NCI-H2107 (cell line): ENCODE results near the gene NFYC.
A peak's percentile ranks its signal among the peaks of the same experiment; 100 is the strongest.

Source experiments
- DNase-seq: peaks from one replicate; lab custom pipeline; 2025; lab: John Stamatoyannopoulos, UW

Gene NFYC

DNA sequence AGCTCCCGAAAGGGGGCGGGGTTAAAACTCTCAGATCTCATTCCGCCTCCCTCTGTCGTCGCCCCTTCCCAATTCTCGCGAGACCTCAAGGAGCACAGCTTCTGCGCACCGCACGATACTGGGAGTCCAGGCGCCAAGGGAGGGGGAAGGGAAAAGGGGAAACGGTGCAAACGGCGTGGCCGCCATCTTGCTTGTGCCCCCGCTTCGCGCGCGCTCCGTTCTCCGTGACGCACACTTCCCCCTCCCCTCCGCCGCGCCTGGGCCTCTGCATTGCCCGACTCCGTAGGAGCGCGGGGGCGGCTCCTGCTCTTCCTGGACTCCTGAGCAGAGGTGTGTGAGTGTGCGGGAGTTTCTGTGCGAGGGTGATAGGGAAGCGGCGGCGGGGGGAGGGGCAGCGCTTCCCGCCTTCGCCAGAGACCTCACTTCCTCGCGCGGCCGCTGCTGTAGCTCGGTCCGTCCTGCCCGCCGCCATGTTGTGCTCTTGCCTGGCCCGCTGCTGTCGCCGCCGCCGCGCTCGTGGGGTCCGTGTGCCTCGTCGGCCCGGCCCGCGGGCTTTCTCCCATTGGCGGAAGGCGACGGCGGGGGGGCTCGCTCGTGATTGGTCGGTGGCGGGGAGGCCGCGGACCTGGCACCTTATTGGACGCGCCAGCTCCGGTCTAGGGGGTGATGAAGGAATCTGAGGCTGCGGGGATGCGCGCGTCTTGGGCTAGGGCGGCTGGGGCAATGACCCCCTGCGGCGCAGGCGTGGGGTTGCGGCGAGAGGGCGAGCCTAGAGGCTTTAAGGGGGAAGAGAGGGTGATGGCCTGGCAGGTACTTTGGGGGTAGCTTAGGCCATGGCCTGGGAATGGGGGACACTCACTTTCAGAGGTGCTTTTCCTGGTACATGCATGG lies at the start of gene NFYC:
Gene NFYC, plus strand, starts transcription at position 167 of the 891 bp plus-strand sequence. CDS start 47,140 bp downstream, outside the sequence.
- DNase-seq: peak; percentile 99

DNA sequence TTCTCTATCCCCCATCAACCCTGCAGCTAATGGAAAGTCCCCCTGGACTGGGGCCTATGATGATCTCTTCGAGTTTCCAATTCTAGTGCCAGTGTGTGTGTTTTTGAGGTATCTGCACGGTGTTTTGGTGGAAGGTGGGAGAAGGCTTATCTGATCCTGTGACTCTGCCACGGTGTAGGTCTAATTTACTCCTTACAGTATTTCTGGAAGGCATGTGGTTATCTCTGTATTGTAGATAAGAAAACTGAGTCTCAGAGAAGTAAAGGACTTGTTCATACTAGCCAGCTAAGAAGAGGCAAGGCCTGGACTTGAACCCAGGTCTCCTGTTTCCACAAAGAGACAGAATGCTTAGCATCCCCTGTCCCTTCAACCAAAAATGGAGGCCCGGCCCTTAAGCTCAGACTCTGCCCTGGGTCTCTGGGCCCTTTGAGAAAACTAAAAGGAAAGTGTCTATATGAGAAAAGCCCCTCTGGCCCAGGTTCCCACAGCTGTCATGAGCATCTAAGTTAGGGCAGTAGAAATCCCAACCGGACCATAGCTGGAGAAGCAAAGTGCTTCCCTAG lies 46.3 kb upstream of the NFYC start:
- DNase-seq: no peak

DNA sequence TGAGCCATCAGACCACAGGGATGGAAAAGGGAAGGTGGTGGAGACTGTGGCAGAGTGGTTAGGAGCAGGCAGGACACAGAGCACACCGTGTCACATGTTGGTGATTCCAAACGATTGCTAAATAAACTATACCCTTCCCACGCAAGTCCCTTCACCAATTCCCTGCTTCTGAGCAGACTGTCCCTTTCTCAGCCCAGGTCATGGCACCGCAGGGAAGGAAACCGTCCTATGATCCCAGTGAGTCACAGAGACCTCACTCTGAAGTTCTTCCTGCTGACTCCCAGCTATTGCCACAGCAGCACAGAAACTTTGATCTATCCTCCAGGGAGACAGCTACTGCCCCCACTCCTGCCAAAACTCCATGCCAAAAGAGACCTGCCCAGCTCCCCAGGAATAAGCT lies 45.2 kb upstream of the NFYC start:
- DNase-seq: no peak

DNA sequence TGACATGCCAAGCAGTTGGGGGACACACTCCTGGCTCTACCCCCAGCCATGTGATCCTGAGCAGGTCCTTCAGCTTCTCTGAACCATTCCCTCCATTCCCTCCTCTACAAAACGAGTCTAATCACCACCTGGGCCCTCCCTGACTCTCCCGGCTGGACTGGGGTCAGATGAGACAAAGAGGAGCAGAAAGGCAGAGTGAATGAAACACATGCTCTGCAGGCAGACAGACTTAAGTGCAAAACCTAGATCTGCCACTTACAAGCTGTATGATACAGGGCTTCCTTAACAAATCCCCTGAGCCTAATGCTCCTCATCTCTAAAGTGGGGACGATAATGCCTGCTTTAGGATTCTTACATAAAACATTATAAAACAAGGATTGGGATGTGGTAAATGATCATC lies 43.3 kb upstream of the NFYC start:
- DNase-seq: no peak

DNA sequence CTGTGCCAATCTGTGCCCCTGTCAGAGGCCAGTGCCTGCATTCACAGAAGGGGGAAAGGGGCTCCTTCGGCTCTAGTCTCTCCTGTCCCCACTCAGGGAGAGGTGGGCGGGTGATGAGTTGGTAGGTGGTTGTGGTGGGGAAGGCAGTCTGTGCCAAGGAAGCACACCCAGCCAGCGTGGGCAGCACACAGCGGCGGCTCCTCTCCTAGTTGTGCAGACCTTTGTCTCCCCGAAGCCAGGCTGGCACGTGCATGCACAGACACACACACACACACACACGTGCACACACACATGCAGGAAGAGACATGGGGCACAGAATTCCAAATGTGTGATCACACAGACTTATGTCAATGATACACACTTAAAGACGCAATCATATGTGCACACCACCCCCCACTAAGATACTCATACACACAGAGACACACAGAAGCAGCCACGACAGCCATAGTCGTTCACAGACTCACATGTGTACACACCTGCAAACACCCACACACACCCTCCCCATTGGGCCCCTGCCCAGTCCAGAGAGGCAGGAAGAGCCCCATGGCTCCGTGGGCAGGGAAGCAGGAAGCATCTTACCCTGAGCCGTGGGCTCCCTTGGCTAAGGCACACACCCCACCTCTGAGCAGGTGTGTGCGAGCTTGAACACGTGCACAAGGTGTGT lies 42.4 kb upstream of the NFYC start:
- no peak for DNase-seq

DNA sequence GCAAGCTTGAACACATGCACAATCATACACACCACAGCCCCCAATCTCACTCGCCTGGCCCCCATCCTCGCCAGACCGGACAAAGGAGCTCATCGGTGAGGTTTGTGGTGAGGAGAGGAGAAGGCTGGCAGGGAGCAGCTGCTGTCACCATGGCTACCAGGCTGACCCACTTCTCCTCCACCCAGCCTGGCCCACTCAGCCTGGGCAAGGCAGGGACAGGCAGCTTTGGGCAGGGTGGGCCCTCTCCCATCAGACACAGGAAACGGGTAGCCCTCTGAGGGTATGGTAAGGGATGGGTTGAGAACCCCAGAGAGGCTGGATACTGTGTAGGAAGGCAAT lies 41.9 kb upstream of the NFYC start:
- DNase-seq: no peak

DNA sequence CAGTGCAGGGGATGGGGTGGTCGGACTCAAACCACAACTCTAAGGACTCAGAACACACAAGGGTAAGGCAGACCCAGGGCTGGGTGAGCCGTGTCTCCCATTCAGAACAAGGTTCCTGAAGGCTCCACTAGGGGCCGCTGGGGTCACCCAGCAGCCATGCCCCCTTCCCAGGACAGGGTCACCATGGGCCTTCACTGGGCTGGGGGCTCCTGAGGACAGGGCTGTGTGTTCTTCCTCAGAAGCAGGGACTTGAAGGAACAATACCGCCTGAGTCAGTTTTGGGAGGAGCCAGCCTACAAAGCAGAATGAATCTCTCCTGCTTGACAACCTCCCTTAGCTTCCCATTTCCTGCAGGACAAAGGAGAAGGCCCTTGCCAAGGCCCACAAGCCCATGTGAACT lies 41.4 kb upstream of the NFYC start:
- no peak for DNase-seq

DNA sequence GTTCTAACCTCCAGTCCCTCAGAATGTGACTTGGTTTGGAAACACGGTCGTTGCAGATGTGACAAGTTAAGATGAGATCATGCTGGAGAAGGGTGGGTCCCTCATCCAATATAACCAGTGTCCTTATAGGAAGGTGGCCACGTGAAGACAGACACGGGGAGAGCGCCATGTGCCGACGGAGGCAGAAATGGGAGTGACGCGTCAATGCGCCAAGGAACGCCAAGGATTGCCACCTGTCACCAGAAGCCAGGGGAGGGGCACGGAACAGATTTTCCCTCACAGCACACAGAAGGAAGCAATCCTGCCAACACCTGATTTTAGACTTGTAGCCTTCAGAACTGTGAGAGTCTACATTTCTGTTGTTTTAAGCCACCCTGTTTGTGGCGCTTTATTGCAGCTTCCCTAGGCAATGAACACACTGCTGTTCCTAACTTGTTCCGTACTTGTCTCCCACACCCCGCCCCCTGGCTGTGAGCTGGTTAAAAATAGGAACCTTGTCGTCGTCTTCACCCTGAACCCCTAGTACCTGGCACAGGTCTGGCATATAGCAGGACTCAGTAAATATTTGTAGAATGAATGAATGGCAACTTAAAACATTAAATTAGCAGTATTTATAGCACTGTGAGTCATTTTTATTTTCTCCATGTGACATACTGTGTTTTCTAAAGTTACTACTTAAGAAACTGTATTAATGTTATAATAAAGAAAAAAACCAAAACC lies 40.2 kb upstream of the NFYC start:
- DNase-seq: no peak

DNA sequence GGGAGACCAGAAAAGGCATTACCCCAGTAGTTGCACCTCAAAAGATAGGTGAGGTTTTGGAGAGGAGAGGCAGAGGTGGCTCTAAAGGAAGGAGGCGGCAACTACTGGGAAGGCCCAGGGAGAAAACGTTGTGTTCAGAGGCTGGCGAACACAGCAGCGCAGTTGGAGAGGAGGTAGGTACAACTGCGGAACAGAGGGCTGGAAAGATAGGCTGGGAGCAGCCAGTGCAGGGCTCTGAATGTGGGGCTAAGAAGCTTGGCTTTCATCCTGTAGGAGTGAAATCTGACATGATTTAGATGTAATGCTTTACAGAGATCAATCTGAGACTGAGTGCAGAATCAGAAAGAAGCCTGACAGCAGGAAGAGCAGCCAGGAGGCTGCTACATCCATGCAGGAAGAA lies 39.0 kb upstream of the NFYC start:
- DNase-seq: no peak

DNA sequence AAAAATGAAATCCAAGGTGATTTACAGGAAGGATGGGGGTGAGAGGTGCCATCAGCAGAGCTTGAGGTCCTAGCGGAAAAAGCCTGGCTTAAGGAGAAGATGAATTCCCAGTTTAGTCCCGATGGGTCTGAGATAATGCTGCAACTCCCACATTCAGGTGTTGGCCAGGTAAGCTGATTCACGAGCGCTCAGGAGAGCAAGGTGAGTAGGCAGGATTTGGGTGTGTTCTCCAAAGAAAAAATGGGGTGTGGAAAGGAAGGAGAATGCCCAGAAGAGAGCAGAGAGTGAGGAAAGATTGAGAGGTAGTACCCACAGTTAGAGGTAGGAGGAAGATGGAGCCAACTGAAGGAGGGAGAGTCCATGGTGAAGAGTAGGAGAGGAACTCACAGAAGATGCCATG lies 38.5 kb upstream of the NFYC start:
- no peak for DNase-seq

DNA sequence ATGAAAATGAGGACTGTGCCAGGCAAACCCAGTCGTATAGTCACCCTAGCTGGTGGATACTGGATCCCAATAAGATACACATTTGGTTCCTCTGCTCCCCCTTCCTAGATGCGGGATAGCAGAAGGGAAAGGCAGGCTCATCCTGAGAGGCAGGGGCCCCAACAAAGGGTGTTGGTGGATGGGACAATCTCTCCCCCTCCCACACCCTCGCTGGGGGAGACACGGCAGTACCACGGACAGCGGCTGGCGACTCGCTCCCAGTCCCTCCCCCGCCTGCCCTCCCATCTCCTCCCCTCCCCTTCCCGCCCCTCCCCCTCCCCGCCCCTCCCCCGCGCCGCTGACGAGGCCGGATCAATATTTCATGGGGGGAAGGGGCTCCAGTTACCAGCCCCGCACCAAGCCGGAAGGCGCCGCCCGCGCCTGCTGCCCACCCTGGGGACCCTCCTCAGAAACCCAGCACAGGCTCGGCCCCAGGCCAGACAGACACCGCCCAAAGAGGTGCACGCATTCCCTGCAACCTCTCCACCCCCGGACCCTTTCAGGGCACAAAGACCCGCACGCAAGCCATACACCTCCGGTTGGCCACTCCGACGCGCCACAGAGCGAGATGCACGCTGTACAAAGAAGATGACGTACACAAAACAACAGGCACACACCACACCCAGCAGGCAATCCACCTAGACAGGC lies 37.5 kb upstream of the NFYC start:
- no peak for DNase-seq

DNA sequence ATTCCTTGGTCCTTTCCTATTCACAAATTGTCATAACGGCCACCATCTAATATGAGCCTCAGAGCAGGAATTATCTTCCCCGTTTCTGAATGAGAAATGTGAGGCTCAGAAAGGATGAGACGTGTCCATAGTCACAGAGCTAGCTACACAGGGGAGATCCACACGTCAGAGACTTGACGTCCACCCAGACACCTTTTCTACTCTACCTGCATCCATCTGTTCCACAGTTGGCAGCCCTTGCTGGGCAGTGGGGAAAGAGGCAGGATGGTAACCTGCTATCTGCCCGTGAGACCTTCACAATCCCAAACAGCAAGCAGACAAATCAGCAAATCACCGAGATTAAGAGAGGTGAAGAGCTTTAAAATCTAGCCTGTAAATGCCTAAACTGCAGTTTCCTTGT lies 34.5 kb upstream of the NFYC start:
- DNase-seq: no peak

DNA sequence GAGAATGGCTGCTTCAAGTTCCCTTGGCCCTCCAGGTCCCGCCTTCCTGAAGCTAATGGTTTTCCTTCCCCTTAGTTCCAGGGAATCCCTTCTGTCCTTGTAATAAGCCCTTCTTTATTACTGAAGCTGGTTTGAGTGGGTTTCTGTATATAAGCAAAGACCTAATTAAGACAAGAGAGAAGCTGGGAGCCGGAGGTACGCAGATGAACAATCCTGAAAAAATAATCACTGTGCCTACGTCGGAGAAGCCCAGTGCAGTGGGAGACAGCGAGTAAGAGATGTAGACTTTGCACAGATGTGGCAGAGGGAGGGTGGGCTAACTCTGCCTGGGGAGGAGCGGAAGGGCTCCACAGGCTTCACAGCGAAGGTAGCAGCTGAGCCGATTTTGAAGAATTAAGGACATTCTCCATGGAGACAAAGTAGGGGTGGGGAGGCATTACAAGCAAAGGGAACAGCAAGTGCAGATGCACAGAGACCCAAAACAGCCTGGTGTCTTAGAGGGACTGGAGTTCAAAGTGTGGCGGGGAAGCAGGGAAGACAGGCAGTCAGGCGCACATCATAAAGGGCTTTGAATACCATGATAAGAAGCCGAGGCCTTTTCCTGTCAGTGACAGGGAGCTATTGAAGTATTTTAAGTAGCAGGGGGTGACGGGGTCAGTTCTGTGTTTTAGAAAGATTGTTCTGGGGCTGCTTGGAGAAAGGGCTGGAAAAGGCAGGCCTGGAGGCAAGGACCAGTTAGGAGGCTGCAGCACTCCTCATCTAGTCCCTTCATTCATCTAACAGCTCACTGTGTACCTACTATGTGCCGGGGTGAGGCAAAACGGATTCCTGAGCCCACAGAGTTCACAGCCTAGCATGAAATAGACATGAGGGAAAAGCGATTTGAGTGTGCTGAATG lies 32.5 kb upstream of the NFYC start:
- no peak for DNase-seq

DNA sequence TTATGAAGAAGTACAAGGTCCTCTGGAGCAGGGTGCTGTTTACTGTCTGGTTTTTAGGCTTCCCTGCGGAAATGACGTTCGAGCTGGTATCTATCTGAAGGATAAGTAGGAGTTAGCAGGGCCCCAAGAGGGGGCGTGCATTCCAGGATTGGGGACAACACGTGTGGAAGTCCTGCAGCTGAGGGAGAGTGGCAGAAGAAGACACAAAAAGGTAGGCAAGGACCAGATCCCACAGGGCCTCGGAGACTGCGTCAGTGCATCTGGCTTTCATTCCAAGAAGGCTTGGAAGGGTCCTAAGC lies 31.9 kb upstream of the NFYC start:
- no peak for DNase-seq

DNA sequence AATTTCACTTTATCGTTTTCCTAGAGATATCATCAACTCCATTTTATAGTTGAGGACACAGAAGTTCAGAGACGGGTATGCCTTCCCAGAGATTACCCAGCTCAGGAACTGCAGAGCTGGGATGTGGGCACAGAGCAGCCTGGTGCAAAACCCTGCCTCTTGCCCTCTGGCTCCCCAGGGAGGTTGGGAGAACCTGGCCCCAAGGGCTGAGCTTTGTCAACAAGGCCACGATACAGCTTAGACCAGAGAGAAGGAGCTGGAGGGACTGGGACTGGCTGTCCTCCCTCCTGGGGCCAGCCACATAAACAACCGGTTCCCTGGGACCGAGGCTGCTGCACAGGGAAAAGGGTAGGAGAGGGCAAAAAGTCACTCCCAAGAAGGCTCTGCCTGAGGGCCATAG lies 29.8 kb upstream of the NFYC start:
- no peak for DNase-seq

DNA sequence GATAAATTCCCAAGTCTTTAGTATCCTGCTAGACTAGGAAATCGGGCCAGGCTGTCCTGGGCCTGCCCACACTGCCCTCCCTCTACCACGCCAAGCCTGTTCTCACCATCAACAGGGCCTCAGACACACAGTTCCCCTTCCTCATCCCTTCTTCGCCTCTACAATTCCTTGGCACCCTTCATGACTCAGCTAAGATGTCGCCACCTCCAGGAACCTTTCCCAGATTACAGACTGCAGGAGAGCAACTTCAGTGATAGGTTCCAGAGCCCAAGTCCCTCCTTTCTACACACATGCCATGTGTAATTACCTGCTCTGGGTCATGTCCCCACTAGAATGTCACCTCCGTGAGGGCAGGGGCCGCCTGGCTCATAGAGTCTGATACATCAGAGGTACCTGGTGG lies 29.4 kb upstream of the NFYC start:
- DNase-seq: no peak

DNA sequence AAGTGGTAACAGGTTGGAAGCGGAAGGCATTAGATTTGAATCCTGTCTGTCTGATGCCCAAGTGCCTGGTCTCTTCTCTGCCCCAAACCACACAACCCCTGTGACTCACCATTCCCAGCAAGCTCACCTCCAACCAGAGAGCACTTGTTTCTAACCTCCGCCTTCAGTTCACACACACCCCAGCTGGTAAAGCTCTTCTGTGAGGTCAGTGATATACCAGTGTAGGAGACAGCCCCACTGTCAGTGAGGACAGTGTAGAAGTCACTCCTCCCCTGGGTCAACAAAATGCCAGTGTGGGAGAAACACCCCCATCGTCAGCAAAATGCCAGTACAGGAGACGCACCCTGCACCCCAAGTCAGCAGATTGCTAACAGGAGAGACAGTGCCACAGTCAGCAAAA lies 28.6 kb upstream of the NFYC start:
- DNase-seq: peak; percentile 64

DNA sequence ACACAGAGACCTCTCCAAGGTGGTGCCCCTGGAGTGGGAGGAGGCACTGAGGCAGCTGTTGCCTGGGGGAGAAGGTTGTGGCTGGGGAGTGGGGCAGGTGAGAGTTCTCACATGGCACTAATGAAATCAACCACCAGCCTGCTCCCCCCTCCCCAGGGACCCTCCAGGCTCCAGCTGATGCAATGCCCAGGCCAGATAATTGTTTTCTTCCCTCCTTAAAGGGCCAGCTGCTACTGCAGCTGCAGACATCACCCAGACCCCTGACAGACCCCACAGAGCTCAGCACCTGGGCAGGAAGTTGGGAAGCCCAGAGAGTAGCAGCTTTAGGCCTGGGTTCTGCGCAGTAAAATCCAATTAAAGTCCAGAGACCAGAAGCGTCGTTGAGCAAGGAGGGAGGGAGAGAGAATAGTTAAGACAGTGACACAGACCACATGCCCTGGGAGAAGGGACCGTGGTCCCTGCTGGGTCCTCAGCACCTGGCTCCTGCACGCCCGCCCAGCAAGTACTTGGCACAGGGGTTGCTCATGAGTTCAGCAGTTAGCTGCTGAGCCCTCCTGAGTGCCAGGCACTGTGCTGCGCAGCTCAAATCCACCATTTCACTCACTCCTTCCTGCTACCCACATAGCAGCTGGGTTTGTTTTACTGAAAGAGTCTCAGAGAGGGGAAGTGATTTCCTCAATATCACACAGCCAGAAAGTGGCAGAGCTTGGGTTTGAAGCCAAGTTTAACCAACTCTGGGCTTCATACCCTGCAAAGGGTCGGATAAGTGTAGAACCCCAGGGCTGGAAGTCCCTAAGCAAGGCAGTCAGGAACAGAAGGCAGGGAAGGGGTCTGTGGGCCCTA lies 28.0 kb upstream of the NFYC start:
- DNase-seq: peak; percentile 74

DNA sequence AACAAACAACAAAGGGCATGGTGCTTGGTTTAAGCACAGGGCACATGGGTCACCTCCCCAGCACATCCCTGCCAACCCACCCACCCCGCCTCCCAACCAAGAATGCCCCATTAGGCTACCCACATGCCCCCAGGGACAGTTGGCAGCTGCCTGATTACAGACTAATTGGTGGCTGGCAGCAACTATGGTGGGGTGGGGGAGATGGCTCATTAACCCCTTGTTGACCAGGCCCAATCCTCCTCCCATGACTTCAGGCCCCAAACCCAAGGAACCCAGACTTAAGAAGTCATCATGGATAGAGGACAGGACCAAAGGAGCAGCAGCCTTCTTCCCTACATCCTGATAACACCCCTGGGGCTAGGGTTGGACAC lies 27.4 kb upstream of the NFYC start:
- DNase-seq: no peak

DNA sequence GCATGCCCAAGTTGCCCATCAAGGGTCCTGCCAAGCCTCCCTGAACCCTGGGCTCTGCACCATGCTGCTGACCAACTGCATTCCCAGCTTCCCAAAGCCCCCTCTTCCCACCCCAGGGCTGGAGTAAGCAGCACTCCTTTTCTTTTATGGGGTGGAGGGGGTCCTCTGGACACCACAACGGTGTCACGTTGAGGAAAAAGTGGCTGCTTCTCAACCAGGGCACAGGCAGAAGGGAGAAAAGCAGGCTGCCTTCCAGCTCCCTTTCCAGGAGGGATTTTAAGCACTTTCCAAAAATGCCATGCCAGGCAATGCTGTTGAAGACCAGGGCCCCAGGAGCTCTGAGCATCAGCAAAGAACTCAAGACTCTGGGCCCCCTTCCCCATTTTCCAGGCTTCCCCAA lies 26.7 kb upstream of the NFYC start:
- no peak for DNase-seq
